Stimulated activated naive CD4-positive, alpha-beta T cell (primary cell): Measurements from ENCODE around the gene MAMSTR.

Source experiments
- DNase-seq, 6 experiments: peaks; one replicate each; lab custom pipeline; 2025; lab: John Stamatoyannopoulos, UW

The MAMSTR gene

DNA sequence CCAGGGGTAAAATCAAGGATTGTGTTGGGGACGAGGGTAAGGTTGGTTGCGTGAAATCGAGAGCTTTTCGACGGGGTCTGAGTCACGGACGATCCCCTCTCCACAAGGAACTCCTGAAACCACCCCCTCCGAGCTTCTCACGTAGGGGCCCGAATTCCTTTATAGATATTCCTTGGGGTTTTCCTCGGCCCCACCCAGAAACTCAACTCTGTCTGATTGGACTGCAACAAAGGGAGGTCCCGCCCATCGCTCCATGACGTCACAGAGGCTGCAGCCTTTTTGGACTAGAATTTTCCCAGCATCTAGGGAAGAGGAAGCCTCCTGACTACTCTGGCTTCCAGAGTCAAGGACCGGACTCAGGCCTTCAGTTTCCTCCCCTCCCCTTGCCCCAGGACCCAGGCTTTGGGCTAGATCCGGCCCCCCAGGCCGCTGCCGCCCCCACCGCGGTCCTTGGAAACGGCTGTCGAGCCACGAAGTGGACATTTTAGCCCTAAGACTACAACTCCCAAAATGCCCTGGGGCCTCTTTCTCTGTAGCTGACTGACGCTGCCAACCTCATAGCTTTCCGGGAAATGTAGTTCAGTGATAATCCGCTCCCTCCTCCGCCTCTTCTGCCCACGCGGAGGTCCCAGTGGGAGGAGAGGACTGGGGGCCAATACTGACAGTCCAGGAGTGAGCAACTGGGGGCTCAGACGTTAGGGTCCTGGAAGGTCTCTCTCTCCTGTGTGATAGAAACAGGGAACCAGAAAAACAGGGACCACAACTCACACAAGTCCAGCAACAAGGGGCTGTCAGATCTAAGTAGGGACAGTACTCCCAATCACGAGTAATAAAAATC lies 27.4 kb upstream of the MAMSTR start, which contains the start of gene IZUMO1:
Gene IZUMO1, minus strand, starts transcription at position 172 of the 838 bp plus-strand sequence. CDS start 1,050 bp downstream, outside the sequence.
- DNase-seq, result peak in 4 of 6 experiments; percentile 14 to 47 (median 29)

DNA sequence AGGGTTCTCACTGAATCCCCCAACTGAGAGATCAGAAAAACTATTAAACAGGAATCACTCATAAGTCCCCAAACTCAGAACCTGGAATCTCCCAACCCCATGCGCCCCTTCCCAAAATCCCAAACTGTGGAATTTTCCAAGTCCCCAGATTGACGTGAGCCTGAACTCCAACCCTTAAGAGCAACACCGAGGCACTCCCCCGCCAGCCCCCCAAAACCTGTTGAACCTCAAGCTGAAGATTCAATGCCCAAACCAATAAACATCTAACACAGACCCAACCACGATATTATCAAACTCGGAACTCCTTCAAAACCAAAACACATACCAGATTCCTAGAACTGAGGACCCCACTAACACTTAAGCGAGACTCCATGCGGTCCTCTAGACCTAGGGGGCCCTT lies 26.6 kb upstream of the MAMSTR start:
- no peak for DNase-seq

- peak; percentile 25 to 56 (median 34) for DNase-seq
Measured at GRCh38 chr19:48745208-48745995, 25.9 kb upstream of the MAMSTR start.

DNA sequence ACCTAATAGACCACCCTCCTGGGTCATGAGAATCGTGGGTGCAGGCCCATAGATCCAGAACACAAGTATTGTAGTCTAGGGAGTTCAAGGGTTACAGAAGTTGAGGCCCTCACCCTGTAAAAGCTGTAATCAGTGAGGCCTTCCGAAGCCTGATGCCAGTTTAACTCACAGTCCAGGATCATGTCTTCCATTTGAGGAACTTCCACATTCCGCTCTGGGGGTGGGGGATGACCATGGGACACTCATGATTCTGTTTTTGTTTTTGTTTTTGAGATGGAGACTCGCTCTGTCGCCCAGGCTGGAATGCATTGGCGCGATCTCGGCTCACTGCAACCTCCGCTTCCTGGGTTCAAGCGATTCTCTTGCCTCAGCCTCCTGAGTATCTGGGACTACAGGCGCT lies 22.6 kb upstream of the MAMSTR start:
- DNase-seq, result no peak

GRCh38 chr19:48741129-48741999 lies 21.8 kb upstream of the MAMSTR start:
- DNase-seq, result peak in 3 of 6 experiments; percentile 13 to 25 (median 17)

- no peak for DNase-seq
Measured at GRCh38 chr19:48740164-48740972, 20.8 kb upstream of the MAMSTR start, which contains the start of gene RASIP1. RASIP1 (minus strand) TSS chr19:48740610; CDS start chr19:48740282, 328 bp downstream.

- DNase-seq, result peak in 2 of 6 experiments; percentile 26 to 30
Measured at GRCh38 chr19:48739404-48740163, 20.1 kb upstream of the MAMSTR start.

DNA sequence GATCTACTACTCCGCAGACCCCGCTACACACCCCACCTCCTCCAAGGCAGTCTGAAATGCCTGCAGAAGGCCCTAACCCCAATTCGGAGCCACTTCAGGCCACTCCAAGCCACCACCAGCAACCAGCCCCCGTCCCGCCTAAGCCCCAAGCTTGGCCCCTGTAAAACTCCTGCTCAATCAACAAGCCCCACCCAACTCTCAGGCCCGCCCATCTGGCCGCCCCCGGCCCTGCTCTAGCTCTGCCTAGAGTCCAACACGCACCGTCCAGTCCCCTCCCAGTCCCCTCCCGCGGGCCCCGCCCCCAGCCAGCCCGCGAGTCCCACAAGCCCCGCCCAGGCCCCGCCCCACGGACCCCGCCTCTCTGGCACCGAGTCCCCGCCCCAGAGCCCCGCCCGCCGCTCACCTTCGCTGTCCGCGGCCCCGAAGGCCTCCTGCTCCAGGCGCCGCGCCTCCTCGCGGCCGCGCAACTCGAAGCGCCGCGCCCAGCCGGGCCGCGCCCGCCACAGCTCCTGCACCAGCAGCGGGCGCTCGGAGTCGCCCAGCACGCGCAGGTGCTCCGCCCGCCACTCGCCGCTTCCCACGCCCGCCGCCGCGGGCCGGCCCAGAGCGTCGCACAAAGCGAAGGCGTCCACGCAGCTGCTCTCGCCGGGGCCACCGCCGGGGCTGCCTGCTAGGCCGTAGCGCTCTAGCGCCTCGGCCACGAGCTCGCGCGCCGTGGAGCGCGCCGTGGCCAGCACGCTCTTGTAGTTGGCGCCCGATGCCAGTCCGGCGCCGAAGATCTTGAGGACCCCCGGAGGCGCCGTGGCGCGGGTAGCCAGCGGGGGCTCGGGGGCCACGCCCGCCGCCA lies 19.3 kb upstream of the MAMSTR start:
- peak; percentile 71 to 90 (median 88) for DNase-seq

DNA sequence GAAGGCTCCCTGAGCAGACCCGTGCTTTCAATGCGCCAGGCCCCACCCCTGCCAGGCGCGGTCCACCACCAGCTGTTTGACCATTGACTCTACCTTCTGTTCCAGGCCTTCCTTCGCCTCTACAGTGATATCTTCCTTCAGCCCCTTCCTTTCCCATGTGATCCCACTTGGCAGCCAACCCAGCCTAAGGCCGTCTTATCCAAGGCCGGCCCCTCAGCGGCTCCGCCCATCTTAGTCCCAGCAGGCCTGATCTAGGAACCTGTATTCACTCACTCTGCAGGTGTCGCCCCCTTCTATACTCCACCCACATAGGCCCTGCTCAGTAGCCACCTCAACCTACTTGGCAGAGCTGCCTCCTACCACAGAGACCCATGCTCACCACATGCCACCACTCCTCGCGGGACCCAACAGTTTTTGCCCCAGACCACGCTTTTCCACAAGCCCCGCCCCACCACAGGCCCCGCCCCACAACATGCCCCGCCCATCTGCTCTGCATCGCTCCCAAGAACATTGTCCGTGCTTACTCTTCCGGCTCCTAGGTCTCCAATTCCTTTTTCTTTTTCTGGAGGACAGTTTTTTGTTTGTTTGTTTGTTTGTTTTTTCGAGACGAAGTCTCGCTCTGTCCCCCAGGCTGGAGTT lies 18.0 kb upstream of the MAMSTR start:
- no peak for DNase-seq

DNA sequence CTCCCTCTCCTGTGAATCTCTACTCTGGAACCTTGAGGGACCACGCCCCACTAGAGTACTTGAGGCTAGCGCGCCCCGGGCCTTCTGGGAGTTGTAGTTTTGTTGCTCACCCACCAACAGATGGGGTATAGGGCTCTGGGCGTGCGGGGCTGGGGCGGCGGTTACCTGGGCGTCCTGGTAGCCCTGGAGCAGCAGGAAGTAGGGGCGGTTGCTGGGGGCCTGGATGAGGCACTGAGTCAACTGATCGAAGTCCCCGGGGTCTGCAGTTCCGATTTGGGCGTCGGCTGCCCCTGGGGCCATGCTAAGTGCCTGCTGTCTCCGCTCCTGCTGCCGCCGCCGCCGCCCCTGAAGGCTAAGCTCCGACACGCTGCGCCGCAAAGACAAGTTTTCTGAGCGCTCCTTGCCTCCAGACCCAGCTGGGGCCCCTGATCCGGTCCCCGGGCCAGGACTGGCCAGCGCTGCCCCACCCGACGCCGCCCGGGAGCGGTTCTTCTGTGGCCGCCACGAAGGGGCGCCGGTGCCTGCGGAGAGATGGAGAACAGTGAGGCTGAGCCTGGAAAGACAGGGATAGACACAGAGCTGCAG lies 15.6 kb upstream of the MAMSTR start:
- no peak for DNase-seq

DNA sequence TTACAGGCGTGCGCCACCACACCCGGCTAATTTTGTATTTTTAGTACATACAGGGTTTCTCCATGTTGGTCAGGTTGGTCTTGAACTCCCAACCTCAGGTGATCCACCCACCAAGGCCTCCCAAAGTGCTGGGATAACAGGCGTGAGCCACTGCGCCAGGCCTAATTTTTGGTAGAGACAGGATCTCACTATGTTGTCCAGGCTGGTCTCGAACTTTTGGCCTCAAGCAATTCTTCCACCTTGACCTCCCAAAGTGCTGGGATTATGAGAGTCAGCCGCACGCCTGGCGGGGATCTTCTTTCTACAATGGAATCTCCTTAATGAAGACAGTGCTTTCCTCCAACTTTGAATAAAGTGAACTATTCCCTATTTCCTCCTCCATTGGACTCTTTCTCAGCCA lies 15.1 kb upstream of the MAMSTR start:
- no peak for DNase-seq

DNA sequence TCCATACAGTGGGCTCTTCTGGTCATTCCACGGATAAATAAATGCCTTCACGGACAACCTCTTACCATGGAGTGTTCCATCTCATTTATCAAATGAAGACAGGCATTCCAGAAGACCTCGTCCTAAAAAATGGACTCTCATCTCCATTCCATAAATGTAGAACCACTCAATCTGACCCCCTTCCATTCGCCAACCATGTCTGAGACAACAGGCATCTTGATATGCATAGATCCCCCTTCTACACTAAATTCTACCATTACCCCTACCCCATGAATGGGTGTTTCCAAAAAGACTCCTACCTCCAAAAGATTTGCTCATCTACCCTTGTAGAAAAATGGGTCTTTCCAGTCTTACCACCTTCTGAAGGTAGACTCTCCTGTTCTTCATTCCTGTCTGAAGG lies 11.9 kb upstream of the MAMSTR start:
- DNase-seq, result no peak

GRCh38 chr19:48728911-48729664 lies 9.6 kb upstream of the MAMSTR start:
- no peak for DNase-seq

GRCh38 chr19:48726556-48726955 lies 7.0 kb upstream of the MAMSTR start:
- DNase-seq, result peak in 3 of 6 experiments; percentile 52 to 59 (median 53)

DNA sequence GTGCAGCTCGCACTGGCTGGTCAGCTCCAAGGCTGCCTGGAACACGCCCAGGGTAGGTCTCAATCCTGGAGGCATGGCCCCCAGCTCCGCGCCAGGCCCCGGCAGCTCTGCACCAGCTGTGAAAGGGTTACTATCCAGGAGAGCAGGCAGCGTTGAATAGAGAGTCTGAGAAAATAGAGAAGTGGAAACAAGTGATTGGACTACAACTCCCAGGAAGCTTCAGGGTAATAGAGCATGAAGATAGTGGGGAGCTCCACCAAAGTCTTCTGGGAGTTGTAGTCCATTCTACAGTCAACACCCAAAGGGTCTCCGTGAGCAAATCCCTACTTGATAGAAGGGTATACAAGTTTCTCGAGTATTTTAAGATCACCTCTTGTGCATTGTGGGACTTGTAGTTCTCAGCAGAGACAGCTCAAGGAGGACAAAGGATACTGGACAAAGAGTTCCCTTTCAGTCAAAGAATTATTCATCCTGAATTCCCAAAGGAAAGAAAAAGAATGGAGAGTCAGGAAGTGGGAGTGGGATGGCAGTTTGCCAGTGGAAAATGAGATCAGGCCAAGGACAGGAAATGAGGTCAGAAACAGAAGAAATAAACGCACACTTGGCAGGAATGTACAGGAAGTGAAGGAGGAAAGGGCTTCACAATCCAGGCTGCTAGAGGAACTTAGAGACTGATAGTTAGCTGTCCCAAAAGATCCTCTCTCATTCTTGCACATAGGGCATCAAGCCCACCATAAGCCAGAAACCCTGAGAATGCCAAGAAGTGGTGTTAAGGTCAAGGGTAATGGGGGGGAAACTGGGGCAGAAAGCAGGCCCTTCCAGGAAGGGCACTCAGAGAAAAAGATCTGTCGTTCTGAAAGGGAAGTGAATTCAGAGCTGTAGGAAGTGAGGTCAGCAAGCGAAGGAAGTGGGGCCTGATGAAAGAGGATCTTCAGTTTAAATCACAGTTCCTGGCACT lies 5.5 kb upstream of the MAMSTR start:
- DNase-seq, result peak; percentile 15 to 81 (median 44)

DNA sequence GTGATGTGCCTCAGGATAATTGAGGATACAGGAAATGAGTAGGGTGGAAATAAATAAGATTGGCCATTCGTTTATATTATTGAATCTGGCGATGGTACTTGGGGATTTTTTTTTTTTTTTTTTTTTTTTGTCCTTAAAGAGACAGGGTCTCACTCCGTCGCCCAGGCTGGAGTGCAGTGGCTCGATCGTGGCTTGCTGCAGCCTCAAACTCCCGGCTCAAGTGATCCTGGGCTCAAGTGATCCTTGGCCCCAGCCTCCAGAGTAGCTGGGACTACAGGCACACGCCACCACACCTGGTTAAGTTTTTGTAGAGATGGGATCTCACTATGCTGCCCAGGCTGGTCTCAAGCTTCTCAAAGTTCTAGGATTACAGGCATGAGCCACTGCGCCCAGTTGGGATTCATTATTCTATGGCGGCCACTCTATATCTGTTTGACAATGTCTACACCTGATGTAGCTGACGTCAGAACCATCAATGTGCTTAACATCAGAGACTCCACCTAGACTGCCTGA lies 2.7 kb upstream of the MAMSTR start:
- no peak for DNase-seq
